Measurements from ENCODE around the gene ACVR2B.

DNA sequence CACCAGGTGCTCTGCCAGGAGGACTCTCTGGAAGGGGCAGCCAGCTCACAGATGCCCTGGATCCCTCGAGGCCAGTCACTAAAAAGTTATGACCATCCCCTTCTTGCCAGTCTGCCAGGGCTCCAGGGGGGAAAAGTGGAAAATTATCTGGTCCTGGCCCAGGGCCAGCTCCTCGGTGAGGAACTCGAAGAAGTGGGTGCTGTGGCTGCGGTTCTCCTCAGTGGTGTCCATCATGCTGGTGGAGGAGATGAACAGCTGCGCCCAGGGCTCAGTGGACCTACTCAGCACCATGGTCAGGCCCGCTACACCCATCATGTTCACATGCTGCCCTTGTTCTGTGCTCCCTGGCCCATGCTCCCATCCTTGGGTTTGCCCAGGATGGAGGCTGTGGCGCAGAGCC, 61.7 kb downstream of the ACVR2B start:
- no peak for TF ChIP-seq EP300 (IDR thresholded peaks at IDR 0.05)
- TF ChIP-seq, protein P1, sequence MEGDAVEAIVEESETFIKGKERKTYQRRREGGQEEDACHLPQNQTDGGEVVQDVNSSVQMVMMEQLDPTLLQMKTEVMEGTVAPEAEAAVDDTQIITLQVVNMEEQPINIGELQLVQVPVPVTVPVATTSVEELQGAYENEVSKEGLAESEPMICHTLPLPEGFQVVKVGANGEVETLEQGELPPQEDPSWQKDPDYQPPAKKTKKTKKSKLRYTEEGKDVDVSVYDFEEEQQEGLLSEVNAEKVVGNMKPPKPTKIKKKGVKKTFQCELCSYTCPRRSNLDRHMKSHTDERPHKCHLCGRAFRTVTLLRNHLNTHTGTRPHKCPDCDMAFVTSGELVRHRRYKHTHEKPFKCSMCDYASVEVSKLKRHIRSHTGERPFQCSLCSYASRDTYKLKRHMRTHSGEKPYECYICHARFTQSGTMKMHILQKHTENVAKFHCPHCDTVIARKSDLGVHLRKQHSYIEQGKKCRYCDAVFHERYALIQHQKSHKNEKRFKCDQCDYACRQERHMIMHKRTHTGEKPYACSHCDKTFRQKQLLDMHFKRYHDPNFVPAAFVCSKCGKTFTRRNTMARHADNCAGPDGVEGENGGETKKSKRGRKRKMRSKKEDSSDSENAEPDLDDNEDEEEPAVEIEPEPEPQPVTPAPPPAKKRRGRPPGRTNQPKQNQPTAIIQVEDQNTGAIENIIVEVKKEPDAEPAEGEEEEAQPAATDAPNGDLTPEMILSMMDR (IDR thresholded peaks at IDR 0.05), result no peak

Measured in stomach (tissue), 4 donors.